Body of pancreas (tissue), 4 donors: ENCODE data around the gene CENATAC.

ENCODE experiments used
- POLR2A ChIP-seq, 3 donors: fragments of 450-650 bp; IDR thresholded peaks; one replicate each; pipeline ENCODE4 v1.6.1; 2016; ENCODE audit warnings: antibody characterized with exemption in 3 of 3, mild to moderate bottlenecking in 2 of 3
- TF ChIP-seq, protein P1 (sequence below), 7 experiments: fragments of 450-650 bp in 4 of 7; fragments of 200-600 bp in 3 of 7; sonication (generic) in 3 of 7; IDR thresholded peaks; one replicate each; pipeline ENCODE4 v1.5.1; 2016 to 2019; ENCODE audit warnings: antibody characterized with exemption in 7 of 7

DNA sequence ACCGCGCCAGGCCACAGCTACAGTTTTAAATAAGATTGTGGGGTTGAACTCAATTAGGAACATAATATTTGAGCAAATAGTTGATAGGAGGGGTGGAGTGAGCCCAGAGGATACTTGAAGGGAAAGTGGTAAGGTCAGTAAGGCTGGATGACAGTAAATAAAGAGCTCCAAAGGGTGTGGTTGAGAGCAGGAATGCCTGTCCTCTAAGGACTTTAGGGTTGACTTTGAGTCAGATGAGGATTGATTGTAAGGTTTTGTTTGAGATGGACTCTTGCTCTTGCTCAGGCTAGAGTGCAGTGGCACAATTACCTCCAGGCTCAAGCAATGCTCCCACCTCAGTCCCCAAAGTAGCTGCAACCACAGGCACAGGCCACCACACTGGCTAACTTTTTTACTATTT lies 24.0 kb upstream of the CENATAC start:
- TF ChIP-seq, protein P1, sequence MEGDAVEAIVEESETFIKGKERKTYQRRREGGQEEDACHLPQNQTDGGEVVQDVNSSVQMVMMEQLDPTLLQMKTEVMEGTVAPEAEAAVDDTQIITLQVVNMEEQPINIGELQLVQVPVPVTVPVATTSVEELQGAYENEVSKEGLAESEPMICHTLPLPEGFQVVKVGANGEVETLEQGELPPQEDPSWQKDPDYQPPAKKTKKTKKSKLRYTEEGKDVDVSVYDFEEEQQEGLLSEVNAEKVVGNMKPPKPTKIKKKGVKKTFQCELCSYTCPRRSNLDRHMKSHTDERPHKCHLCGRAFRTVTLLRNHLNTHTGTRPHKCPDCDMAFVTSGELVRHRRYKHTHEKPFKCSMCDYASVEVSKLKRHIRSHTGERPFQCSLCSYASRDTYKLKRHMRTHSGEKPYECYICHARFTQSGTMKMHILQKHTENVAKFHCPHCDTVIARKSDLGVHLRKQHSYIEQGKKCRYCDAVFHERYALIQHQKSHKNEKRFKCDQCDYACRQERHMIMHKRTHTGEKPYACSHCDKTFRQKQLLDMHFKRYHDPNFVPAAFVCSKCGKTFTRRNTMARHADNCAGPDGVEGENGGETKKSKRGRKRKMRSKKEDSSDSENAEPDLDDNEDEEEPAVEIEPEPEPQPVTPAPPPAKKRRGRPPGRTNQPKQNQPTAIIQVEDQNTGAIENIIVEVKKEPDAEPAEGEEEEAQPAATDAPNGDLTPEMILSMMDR (IDR thresholded peaks at IDR 0.05) = no peak
- TF ChIP-seq POLR2A (IDR thresholded peaks at IDR 0.05) = no peak
